Testis (tissue), 3 donors: ENCODE results near the gene ARPC1A. TPM values are rescaled to one million over a fixed set of nuclear protein-coding genes. Genes with fewer than 3 reads are reported as not detected.

Experiments
- DNase-seq: peaks from one replicate; pipeline ENCODE4 v3.0.0-alpha.2; 2019
- H3K27ac ChIP-seq, 2 donors: fragments of 200-600 bp; sonication (generic); one replicate each; pipeline ENCODE4 v1.5.1; 2019
- H3K27me3 ChIP-seq: fragments of 200-600 bp; sonication (generic); one replicate; pipeline ENCODE4 v1.5.1; 2019
- H3K36me3 ChIP-seq: fragments of 200-600 bp; sonication (generic); one replicate; pipeline ENCODE4 v1.5.1; 2017; ENCODE audit warnings: low read depth; ENCODE audit errors: missing control alignments
- H3K4me1 ChIP-seq: fragments of 200-600 bp; sonication (generic); one replicate; pipeline ENCODE4 v1.5.1; 2019
- H3K4me3 ChIP-seq, 2 donors: fragments of 200-600 bp; sonication (generic); one replicate each; pipeline ENCODE4 v1.5.1; 2017 to 2019
- H3K9me3 ChIP-seq: fragments of 200-600 bp; sonication (generic); one replicate; pipeline ENCODE4 v1.5.1; 2017
- POLR2A ChIP-seq: fragments of 450-650 bp; IDR thresholded peaks from one replicate; pipeline ENCODE4 v1.6.1; 2017; ENCODE audit warnings: antibody characterized with exemption, mild to moderate bottlenecking, moderate library complexity
- WGBS, 2 donors: methylation state at CpG; one replicate each; pipeline ENCODE4 v1.1.5; 2018; 5-methylcytosine and 5-hydroxymethylcytosine counted together
- intact Hi-C: fragments of 100-400 bp; cut with DNase I; formaldehyde crosslinking; loops from one replicate; pipeline ENCODE4 v1.15.1; 2023; ENCODE audit warnings: low total_unique reads
- polyA plus RNA-seq: library from polyadenylated mRNA; stranded (reverse); fragments of 350-450 nt; fragmentation: Illumina TruSeq; extraction: RNeasy Lipid Tissue Mini Kit (QIAGEN cat#74804); gene quantifications from one replicate; pipeline ENCODE4 v1.2.3, GENCODE V29; 2014; ENCODE audit warnings: low read depth, low replicate concordance; ENCODE audit not compliant: insufficient read depth
- total RNA-seq, 2 donors: library from RNA; depleted of rRNA; stranded (reverse); fragments of >200 nt; gene quantifications; one replicate each; pipeline ENCODE4 v1.2.3, GENCODE V29; 2016
- TF ChIP-seq, protein P1 (sequence below), 3 experiments: fragments of 450-650 bp in 2 of 3; fragments of 200-600 bp in 1 of 3; sonication (generic) in 1 of 3; IDR thresholded peaks; one replicate each; pipeline ENCODE4 v1.5.1; 2016 to 2019; ENCODE audit warnings: antibody characterized with exemption in 3 of 3, mild to moderate bottlenecking in 2 of 3, moderate library complexity in 1 of 3

The ARPC1A gene
- total and polyA plus RNA-seq, 3 donors from 2014 or later = 91.8 to 120 (median 117) TPM

DNA sequence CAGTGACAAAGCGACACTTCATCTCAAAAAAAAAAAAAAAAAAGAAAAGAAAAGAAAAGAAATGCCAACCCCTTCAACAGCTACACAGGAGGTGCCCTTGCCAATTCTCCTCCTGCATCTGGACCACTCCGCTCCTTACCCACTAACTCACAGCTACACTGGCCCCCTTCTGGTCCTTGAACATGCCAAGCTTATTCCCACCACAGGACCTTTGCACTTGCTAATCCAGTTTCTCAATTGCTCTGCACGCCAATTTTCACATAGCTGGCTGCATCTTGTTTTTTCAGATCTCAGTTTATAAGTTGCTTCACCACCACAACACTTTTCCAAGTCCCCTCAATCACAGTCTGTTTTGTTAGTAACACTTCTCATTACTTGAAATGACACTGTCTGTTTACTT lies 77.2 kb downstream of the ARPC1A start:
- intact Hi-C loops = no loop called here
- no peak overlapping the region for H3K27ac ChIP-seq
- whole genome bisulfite sequencing, 2 donors = 94 to 95% methylated on average over 3 of the region's 3 CpGs
- H3K27me3 ChIP-seq = no peaks in the 10 kb centered on the region
- no peak overlapping the region for H3K4me3 ChIP-seq
- H3K36me3 ChIP-seq = no peaks in the 10 kb centered on the region
- DNase-seq = no peak
- no peaks in the 10 kb centered on the region for H3K9me3 ChIP-seq
- TF ChIP-seq, protein P1, sequence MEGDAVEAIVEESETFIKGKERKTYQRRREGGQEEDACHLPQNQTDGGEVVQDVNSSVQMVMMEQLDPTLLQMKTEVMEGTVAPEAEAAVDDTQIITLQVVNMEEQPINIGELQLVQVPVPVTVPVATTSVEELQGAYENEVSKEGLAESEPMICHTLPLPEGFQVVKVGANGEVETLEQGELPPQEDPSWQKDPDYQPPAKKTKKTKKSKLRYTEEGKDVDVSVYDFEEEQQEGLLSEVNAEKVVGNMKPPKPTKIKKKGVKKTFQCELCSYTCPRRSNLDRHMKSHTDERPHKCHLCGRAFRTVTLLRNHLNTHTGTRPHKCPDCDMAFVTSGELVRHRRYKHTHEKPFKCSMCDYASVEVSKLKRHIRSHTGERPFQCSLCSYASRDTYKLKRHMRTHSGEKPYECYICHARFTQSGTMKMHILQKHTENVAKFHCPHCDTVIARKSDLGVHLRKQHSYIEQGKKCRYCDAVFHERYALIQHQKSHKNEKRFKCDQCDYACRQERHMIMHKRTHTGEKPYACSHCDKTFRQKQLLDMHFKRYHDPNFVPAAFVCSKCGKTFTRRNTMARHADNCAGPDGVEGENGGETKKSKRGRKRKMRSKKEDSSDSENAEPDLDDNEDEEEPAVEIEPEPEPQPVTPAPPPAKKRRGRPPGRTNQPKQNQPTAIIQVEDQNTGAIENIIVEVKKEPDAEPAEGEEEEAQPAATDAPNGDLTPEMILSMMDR (IDR thresholded peaks at IDR 0.05) = no peak
- TF ChIP-seq POLR2A = no peak
- H3K4me1 ChIP-seq = peaks cover 14% of the 10 kb centered on the region

DNA sequence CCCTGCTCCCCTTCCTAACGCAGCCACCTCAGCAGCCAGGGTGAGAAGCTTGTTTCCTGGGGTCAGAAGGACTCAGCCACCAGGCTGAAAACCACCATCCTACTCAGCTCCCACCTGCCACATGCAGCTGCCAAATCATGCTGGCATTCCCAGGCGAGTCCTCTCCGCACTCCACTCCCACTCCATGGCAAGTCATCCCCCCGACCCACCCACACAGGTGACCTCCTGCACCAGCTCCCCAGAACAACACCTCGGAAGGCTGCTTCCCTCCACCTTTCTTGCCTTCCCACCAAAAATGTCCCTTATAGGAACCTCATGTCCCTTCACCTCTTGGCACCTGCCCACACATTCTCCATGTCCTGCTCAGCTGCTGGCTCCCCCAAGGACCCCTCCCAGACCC lies 78.1 kb downstream of the ARPC1A start:
- H3K4me3 ChIP-seq = no peak overlapping the region
- DNase-seq = no peak
- WGBS, 2 donors = 82 to 87% methylated on average over 3 to 5 of the region's 5 CpGs
- intact Hi-C loops = no loop called here
- TF ChIP-seq, protein P1 (IDR thresholded peaks at IDR 0.05) = no peak
- no peak for TF ChIP-seq POLR2A
- no peak overlapping the region for H3K27ac ChIP-seq
- peaks cover 14% of the 10 kb centered on the region for H3K4me1 ChIP-seq
- no peaks in the 10 kb centered on the region for H3K36me3 ChIP-seq
- H3K27me3 ChIP-seq = no peaks in the 10 kb centered on the region
- no peaks in the 10 kb centered on the region for H3K9me3 ChIP-seq

DNA sequence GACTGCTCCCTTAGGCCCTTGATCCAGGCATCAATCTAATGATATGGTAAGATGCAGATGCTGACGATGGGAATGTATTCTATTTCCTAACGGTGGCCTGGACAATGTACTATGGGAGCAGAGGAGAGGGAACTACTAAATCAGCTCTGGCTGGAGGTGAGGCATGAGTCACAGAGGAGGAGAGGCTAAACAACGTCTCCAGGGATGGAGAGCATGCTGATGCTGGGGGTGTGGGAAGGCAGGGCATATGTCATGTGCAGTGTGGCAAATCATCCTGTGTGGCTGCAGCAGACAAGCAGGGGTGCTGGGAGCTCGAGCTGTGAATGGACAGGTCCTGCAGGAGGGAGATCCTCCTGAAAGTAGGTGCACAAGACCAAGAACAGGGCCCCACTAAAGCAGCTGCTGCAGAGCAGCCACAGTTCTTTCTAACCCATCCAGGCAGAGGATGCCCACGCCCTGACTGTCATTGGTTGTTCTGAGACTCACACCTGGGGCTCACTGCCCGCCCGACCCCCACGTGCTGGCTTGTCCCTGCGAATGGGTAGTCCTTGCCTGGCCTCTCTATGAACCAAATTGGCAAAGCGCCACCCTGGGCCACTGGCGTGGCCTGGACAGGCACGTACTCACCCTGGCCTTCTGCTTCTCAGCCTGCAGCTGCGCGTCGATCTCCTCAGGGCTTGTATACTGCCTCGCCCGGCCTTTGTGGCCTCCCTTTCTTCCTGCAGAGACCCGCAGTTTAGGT lies 78.7 kb downstream of the ARPC1A start:
- 79 to 82% methylated on average over 11 to 18 of the region's 18 CpGs for WGBS, 2 donors
- Histone ChIP-seq H3K27me3 (no peaks in the 10 kb centered on the region), H3K9me3 (no peaks in the 10 kb centered on the region), H3K4me1 (peaks cover 14% of the 10 kb centered on the region), H3K4me3 (no peak overlapping the region), H3K36me3 (no peaks in the 10 kb centered on the region), H3K27ac (no peak overlapping the region)
- no peak for TF ChIP-seq POLR2A
- TF ChIP-seq, protein P1 (IDR thresholded peaks at IDR 0.05) = no peak
- intact Hi-C loops = no loop called here
- no peak for DNase-seq

DNA sequence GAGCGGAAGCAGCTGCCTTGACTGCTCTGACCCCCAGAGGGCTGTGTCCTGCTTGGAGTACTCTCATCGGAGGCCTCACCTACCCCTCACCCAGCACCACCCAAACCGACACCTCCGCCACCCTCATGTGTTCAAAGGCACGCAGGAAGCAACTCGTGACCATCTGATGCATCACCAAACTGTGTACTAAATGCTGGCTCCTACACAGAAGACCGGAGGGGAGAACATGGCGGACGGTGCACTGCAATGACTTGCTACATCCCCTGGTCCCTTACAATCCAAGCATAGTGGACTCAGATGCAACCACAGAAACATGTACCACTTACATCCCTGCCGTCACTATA lies 79.3 kb downstream of the ARPC1A start:
- intact Hi-C loops = no loop called here
- DNase-seq = no peak
- no peak overlapping the region for H3K27ac ChIP-seq
- no peaks in the 10 kb centered on the region for H3K9me3 ChIP-seq
- H3K4me3 ChIP-seq = no peak overlapping the region
- WGBS, 2 donors = 88 to 100% methylated on average over 8 to 10 of the region's 10 CpGs
- H3K36me3 ChIP-seq = no peaks in the 10 kb centered on the region
- no peaks in the 10 kb centered on the region for H3K27me3 ChIP-seq
- no peak for TF ChIP-seq POLR2A
- H3K4me1 ChIP-seq = peaks cover 18% of the 10 kb centered on the region

DNA sequence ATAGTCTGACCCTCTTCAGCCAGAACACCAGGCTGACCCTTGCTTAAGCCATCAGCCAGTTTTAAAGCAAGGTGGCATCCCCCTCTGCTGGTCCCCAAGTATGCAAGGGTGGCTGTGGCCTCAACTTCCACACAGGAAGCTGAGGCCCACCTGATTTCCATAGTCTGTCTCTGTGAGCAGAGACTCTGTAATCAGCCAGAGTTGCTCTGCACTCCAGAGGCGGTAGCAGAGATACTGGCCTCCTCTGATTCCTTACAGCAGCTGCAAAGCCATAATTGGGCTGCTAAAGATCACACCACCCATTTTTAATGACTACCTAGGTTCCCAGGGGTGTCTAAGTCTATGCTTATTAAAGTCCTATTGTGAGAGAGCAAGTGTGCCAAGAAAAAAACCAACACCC lies 80.9 kb downstream of the ARPC1A start:
- Histone ChIP-seq H3K27me3 (no peaks in the 10 kb centered on the region), H3K9me3 (no peaks in the 10 kb centered on the region), H3K36me3 (no peaks in the 10 kb centered on the region), H3K4me3 (no peak overlapping the region), H3K4me1 (peaks cover 20% of the 10 kb centered on the region), H3K27ac (no peak overlapping the region)
- TF ChIP-seq, protein P1 (IDR thresholded peaks at IDR 0.05) = no peak
- no peak for TF ChIP-seq POLR2A
- no peak for DNase-seq
- intact Hi-C loops = no loop called here
- WGBS, 2 donors = 29 to 43% methylated on average over 1 of the region's 1 CpG
